ENCODE data around the gene PMM2.

PMM2 gene

DNA sequence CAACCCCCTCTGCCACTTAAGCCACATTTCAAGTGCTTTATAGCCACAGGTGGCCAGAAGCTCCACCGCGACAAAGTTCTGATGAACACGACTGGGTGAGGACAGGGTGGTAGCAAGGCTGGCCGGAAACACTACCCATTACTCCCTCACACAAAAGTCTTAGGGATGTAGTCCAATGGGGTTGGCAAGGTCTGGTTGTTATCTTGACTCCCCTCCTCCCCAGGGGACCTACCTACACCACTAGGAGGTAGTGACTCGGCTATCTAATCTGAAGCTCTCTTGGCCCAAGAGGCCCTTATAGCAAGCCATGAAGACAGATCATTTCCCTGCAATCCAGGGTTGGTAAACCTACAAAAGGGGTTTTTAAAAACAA is 92.9 kb downstream of the PMM2 start:
- no peak for DNase-seq

DNA sequence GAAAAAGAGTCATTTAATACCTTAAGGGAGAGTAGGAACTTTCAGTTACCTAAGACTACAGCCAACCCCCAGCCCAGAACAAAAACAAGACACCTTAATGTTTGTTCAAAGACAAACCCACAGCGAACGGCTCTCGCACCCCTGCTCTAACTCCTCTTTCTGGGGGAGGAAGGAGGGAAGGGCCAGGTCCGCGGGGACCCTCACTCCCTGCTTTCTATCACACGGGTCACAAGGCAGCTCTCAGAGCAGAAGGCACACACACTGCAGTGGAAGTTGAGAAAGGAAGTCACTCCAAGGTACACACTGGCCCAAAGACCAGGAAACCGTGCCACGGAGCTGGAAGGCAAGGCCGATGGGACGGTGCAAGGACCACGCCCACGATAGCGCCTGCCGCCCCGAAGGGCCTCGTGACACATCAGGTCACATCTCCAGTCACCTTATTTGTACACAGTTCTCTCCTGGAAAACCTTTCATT is 94.5 kb downstream of the PMM2 start:
- DNase-seq, result no peak

DNA sequence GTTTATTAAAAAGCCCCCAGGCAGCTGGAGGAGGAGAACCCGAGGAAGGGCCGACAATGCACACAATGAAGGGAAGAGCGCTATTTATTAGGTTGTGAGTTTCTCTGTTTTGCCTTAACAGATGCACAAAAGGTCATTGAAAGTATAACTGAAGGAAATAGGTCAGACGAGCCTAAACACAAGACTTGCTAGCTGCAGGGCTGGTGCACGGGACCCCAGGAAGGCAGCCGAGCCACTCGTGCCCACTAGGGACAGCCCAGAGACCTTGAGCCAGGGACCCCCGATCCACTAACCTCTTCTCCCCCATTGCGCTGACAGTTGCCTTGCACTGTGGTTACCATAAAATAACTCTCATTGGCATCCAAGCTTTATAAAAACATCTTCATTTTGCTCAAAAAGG is 95.8 kb downstream of the PMM2 start:
- DNase-seq, result no peak

DNA sequence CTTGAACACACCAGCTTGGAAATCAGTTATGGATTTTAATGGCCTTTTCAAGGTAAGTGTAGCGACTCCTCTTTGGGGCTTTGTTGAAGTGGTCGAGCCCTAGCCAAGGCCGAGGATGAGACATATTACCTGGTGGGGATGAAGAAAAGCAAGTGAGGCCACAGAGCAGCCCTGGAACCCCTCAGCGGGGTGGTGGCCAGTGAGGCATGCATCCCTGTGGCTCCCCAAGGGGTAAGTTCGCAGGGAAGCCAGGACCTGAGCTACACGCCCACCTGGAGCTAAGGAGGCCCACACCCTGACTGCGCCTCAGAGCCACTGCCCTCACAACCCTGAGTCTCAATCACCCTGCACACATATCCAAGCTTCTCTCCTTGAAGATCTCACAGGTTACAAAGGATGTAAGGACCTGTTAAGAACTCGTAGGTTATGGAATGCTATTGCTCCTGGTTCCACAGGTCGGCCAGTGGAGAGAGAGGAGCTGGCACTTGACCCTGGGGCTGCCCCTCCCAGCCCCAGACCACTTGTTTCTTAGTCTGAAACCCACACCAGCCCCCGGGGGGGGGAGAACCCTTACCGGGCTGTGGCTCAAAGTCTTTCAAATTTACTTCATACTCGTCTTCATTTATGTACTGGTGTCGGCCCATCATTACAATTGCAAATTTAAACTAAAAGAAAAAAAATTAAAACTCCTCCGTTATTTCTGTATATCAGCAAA is 96.5 kb downstream of the PMM2 start:
- DNase-seq, result no peak

DNA sequence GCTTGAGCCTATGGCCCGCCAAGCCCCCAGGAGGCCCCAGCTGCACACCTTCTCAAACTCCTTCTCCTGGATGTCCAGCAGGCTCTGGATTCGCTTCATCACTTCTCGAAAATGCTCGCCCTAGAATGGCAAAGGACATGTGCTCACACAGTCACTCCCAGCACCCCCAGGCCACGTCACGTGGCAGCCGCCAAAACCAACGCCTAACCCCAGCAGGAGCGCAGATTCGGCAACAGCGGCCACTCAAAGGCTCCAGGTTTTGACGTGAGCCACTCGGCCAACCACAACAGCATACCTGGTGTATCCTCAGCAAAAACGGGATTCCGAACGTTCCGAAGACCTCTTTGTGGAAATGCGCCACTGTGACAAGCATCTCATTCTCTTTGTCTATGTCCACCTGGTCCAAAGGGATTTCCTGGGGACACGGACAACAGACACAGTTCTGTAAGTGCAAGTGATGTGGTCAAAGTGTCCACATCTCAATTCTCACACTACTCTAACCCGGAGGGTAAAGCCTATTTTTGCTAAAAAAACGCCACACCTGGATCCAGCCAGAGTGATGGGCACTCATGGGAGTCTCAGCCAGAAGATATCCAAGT is 97.2 kb downstream of the PMM2 start:
- DNase-seq, result no peak

DNA sequence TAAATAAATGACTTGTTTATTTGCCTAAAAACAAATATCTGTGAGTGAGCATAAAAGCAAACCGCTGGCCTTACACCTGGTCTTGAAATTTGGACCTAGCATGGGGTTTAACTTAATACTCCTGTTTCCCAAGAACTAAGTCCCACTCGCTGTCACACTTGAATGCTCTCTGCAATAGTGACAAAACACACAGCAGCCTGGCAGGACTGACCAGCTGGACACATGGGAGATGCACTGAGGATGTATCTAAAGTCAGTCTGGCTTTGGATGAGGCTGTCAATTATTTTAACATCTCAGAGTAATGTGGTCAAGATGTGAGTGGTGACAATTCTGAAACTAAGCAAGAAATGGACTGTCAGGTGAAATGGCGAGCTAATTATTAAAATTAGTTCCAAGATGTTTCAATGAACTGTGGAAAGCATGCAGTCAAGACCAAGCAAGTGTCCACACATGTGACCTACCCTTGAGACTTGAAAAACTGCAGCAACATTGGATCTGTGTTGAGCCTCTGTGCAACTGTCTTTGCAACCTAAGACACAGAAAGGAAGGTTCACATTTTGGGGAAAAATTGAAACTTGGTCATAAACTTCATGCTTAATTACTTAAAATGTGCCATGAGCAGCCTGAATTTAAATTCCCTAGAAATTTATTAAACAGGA is 101.2 kb downstream of the PMM2 start:
- no peak for DNase-seq

All from OCI-M1 (cell line).